NCI-H2171 treated with DMSO at 0.1 percent for 48 hours (cell line): ENCODE results near the gene HINT3.
"Not testable (repeated sequence)": the region's sequence is repeated elsewhere in the genome, so short reads cannot be mapped to it uniquely, and the experiment has no call there.

ENCODE experiments used
- DNase-seq: peaks from one replicate; lab custom pipeline; 2025; lab: John Stamatoyannopoulos, UW

HINT3 gene

DNA sequence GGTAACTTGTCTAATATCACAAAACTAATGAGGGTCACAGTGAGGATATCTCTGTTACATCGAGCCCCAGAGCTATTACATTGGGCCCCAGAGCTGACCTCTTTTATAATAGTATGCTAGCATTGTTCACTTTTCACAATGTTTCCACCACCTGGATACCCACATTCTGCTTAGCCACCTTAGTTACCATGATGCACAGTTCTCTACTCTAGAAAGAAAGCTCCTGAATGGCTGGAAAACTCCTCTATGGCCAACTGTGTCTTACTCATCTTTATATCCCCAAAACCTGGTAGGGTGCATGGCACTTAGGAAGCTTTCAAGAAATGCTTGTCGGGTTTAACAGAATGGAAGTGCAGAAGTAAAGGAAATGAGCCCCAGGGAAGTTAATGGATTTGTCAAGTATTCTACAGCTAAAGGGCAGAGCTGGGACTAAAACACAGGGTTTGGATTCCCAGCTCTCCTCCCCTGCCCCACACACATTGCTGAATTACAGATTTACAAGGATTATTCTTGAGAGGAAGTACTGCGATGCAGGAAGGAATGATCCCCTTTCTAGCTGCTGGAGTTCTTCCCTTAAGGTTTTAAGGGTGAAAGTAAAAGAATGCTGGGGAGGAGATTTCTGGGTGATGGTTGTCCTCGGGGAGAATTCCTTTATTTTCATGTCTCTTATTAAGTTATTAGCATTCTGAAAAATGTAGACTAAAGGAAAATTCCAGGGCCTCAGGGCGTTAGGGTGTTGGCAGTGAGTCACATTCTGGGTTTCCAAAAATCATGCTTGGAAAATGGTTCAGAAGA, 16.1 kb upstream of the HINT3 start:
- no peak for DNase-seq

DNA sequence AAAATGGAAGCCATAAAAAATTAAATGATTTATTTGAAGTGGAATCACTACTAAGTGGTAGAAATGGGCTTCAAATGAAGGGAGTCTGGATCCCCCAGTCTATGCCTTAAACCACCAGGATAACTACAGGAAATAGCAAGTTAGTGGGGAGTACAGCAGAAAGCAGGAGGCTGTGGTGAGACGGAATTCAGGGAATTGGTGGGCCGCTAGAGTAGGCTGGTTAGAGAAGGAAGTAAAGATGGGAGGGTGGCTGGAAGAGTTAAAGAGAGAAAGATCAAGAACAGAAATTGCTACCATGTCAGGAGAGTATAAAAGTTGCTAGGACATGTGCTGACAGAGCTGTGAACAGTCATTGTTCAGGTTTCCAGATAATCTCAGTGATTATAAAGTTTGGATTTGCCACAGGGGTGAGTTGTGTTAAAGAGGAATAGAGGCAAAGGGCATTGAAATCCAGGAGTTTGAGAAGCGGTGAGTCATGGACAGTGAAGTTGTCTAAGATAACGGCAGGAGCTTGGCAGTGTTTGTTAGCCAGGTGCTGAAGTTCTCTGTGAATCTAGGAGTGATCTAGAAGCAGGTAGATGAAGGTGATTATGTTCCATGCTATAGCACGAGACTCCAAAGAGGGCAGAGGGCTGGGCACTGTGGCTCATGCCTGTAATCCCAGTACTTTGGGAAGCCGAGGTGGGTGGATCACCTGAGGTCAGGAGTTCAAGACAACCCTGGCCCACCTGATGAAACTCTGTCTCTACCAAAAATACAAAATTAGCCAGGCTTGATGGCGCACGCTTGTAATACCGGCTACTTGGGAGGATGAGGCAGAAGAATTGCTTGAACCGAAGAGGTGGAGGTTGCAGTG, 13.7 kb upstream of the HINT3 start:
- DNase-seq: no peak

DNA sequence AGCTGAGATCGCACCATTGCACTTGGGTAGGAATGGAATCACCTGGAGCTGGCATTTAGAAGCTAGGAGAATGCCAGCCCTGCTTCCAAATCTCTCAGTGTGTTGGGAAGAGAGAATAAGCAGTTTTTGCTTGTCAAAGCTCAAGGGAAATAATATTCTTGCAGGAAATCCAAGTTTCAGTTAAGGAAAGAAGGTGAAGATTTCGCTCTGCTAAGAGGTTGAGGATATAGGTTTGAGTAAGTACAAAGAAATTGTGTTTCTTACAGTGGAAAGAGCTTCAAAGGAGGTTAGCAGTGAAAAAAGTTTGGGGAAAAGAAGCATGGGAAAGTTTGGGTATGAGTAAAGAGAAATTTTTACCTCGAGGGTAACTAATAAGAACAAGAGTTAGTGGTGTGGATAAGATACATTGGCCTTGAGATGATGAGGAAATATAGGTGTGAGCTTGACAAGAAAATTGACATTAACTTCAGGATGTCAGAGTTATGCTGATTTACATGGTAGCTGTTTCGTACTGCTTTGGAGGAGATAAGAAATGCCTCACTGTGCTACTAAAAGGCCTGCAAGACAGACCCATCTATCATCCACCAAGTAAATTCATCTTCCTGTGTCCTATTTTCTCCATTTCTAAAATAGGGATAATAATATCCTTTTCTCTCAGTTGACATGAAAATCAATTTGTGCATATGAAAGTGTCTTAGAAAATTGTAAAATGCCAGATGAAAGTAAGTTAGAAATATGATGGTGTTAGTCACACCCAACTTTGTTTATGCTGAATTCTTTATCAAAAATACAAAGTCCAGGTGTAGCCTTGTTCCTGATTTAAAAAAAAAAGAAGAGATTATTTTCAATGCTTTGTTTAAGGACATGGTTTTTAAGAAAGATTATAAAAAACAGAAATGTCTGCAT, 12.8 kb upstream of the HINT3 start:
- DNase-seq: no peak

DNA sequence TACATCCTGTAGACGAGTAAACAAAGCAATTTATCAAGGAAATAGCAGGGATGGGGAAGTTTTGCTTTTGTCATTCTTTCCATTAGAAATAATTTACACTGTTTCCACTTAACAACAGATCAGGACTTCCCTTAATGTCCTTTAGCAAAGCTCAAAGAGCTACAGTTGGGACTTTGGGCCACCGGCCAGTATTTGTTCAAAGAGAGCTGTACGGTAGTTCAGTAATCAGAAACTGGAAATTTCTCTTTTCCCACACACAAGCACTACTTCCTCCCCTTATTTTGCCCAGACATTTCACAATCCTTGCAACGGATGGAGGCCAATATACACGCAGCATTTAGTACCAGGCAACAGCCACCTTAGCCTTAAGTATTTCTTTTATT, 12.1 kb upstream of the HINT3 start:
- no peak for DNase-seq

- no peak for DNase-seq
Measured at GRCh38 chr6:125944896-125945295, 11.7 kb upstream of the HINT3 start.

GRCh38 chr6:125945378-125946141, 11.0 kb upstream of the HINT3 start:
- no peak for DNase-seq

DNA sequence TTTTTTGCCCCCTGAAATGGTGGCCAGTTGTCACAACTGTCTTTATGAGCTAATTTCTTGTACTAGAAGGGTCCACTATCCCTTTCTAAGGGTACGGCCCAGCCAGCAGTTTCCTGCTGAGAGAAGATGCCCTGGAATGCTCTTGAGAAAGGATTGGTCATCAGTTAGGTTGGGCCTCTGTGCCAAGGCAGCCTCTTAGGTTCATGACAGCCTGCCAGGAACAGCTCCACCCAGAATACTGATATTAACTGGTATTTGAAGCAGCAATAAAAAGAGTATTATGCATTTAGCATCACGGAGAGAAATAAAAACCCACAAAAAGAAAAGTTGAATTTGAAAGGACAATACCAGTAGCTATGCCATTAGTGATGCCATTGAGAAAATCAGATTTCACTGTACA, 9.0 kb upstream of the HINT3 start:
- DNase-seq: no peak

DNA sequence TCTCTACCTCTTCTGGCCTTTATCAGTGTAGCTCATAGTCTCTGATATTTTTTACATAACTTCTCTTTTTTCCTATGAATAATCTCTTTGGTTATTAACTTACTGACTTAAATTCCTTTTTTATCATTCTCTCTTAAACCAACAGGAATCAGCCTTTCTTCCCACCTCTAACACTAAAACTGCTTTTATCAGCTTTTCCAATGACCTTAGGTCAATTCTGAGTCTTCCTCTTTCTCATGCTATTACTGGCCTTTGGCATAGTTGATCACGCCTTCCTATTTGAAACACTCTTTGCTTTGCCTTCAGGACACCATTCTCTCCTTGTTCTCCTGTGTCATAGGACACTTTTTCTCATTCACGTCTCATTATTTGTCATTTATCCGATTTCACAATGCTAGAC, 8.1 kb upstream of the HINT3 start:
- no peak for DNase-seq

- no peak for DNase-seq
Measured at GRCh38 chr6:125949069-125949468, 7.5 kb upstream of the HINT3 start.

DNA sequence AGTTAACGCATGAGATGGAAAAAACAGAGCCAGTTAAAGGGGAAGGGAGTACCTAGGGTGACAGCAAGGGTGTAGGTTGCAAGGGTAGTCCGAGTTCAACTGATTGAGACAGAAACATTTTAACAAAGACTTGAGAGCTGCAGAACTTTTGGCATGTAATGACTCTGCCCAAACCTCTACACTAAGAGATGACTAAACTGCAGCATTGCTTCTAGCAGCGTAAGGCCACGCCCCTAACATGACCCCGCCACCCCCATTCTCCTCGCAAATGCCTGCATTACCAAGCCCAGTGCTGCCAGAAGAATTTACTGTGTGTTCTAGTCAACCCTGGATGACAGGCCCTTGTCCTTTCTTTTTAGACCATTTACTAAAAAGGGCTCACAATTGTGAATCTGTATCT, 6.3 kb upstream of the HINT3 start:
- no peak for DNase-seq

- DNase-seq: not testable (repeated sequence)
Measured at GRCh38 chr6:125950716-125951115, 5.9 kb upstream of the HINT3 start.

DNA sequence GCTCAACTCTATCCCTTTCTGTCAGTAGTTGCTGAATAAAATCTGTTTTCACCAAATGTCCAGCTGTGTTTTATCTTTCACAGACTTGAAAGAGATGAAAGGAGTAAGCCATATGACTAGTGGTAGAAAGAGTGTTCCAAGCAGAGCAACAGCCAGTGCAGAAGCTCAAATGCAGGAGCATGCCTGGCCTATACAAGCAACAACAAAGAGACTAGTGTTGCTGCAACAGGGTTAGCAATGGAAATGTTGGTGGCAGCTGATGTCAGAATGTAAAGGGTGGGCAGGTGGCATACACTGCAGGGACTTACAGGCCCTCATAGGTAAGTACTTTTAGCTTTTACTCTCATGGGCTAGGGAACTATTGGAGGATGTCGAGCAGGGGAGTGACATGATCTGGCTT, 5.2 kb upstream of the HINT3 start:
- DNase-seq: no peak

DNA sequence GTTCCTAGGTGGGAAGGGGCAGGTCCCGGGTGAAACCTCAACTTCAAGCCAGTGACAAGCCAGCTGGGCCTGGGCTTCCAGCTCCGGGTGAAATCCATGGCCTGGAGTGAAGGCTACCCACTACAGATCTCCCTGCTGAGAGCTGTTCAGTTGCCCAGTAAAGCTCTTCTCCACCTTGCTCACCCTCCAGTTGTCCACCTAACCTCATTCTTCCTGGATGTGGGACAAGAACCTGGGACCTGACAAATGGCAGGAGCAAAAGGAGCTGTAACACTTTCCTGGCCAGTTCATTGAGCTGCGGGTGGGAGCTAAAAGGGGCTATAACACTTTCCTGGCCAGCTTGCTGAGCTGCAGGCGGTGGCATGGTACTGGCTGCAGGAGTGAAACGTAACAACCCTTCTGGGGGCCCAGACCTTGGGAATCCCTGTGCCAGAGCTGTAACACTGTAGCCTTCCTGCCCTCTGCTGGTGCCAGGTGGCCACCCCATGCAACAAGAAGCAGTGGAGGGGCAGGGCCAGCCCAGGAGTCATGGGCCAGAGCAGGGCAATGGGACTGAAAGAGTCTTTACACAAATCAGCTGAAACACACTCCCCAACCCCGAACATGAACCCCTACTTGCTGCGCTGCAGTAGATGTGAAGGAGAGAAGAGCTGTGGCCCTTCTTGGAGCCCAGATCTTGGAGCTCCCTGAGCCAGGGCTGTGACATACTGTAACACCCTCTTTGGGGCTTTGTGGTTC, 3.6 kb upstream of the HINT3 start:
- DNase-seq: peak; percentile 11

DNA sequence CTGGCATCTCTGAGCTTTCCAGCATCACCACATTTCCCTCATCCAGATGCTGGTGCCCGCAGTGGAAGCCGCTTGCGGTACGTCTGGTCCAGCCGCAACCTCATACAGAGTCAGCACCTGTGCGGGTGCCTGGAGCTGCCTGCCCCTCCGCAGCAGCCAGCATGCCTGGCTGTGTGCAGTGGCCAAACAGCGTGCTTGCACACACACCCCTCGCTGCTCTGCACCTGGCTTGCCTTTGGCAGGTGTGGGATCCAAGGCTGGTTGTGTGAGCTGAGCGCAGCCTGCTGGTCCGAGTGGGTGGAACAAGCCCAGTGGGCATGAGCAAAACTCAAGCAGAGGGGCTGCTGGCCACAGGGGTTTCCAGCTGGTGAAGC, 3.1 kb upstream of the HINT3 start:
- peak; percentile 72 for DNase-seq

DNA sequence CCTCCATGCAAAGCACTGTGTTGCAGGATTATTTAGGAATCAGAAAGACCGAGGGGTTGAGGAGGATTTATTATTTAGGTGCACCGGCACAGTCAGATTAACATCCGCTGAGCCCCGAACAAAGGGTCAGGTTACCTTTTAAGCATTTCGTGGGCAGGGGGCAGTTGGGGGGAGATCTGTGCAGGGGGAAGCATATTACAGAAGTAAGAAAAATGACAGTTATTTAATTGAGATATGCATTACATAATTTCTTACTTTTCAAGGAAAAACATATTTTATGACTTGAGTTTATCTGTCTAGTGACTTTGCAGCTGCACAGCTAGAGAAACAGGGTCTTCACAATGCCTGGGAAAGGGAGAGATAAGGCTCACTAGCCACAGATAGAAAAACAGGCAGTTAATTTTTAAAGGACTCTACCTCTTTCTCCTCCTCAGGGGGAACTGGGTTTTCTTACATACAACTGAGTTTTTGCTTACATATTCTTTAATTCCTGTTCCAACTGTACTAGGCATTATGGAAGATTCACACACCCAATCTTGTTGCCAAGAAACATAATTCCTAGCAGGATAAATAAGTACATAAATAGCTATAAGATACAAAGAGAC, 1.7 kb upstream of the HINT3 start:
- no peak for DNase-seq

GRCh38 chr6:125955973-125956372, 597 bp upstream of the HINT3 start:
- DNase-seq: peak; percentile 26

- no peak for DNase-seq
Measured at GRCh38 chr6:125957391-125957693, 772 bp downstream of the HINT3 start.

DNA sequence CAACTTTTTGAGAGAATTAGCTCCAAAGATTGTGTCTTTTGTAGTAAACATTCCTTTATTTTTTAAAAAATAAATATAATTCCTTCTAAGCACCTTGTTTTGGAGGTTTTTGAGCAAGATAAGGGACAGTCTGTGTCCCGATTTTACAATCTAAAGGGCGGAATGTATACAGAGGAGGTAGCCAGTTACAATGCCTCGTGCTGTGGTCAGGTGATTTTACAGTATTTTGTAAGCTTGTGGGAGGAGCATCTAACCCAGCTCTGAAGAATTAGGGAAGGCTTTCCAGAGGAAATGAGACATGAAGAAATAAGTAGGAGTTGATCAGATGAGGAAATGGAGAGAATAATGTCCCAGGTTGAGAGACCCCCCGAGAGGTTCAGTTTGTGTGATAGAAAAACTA, 1.3 kb downstream of the HINT3 start:
- no peak for DNase-seq

- DNase-seq: no peak
Measured at GRCh38 chr6:125959041-125959440, 2.5 kb downstream of the HINT3 start.

- DNase-seq: no peak
Measured at GRCh38 chr6:125961117-125961516, 4.5 kb downstream of the HINT3 start.
